ENCODE measurements around the gene DAO. TPM values are rescaled to one million over a fixed set of nuclear protein-coding genes. Genes with fewer than 3 reads are reported as not detected.

The DAO gene
- total RNA-seq, 1 experiment from 2014 or later, result not detected

DNA sequence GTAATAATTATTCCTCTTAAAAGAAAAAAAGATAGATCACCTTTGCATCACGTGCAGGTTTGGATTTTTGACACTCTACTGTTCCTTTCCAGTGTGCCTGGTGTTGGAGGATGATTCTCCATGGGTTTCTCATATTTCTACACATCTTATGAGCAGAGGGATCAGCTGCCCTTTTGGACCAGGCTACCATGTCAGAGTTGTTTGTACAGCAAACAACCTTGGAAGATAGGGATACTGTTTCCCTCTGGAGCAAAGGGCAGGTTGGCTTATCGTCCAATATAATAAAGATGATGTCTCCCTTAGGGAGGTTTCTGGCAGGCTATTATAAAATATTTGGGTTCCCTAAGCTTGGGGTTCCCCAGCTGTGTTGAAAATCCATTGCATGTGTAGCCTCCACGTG, 42.1 kb downstream of the DAO start:
- H3K9me3 Mint-ChIP-seq, result peaks cover 2 to 4% of the 10 kb centered on the region in 2 experiments; a peak in 3 of 5 replicates
- H3K4me3 Mint-ChIP-seq, result no peak overlapping the region
- Histone ChIP-seq H3K23ac (ENCODE audit: insufficient read length, low read depth, low read length) (no peak overlapping the region), H3K56ac (ENCODE audit: insufficient read length, low read depth, low read length) (no peak overlapping the region), H4K20me1 (ENCODE audit: control insufficient read depth, insufficient read depth, insufficient read length) (no peaks in the 10 kb centered on the region), H3K9ac (ENCODE audit: extremely low read depth, insufficient read length, low read length) (no peak overlapping the region), H3K4ac (ENCODE audit: low read depth, low read length) (no peak overlapping the region), H2BK12ac (ENCODE audit: insufficient read length, low read depth, low read length) (no peak overlapping the region), H3K4me2 (ENCODE audit: insufficient read depth, insufficient read length, low read length) (no peak overlapping the region), H3K9me3 (ENCODE audit: control insufficient read depth, low read depth, low read length) (no peaks in the 10 kb centered on the region), H2AK5ac (ENCODE audit: insufficient read length, low read length) (no peak overlapping the region), H2BK5ac (ENCODE audit: insufficient read length, low read length) (no peak overlapping the region), H3T11ph (ENCODE audit: low read length) (no peak overlapping the region), H3K79me2 (ENCODE audit: insufficient read depth, low read length) (no peaks in the 10 kb centered on the region), H3K79me1 (ENCODE audit: insufficient read depth, low read depth, low read length, poor library complexity, severe bottlenecking) (no peaks in the 10 kb centered on the region), H3K4me1 (ENCODE audit: insufficient read depth, low read length) (no peaks in the 10 kb centered on the region), H4K91ac (ENCODE audit: insufficient read length, low read depth, low read length) (no peak overlapping the region), H4K5ac (ENCODE audit: insufficient read length, low read depth, low read length) (no peak overlapping the region), H2AFZ (ENCODE audit: low read length) (no peak overlapping the region), H3K27me3 (ENCODE audit: insufficient read depth, low read length) (no peaks in the 10 kb centered on the region), H2BK20ac (ENCODE audit: low read depth, low read length, poor library complexity, severe bottlenecking) (no peak overlapping the region), H3K23me2 (ENCODE audit: insufficient read length, low read depth, low read length, poor library complexity, severe bottlenecking) (no peaks in the 10 kb centered on the region), H3K18ac (ENCODE audit: insufficient read length, low read depth, low read length) (no peak overlapping the region), H4K8ac (replicated peaks; ENCODE audit: insufficient read length, low read depth, low read length) (no peak overlapping the region), H3K14ac (ENCODE audit: insufficient read depth, low read length) (no peak overlapping the region), H3K27ac (ENCODE audit: insufficient read length, low read depth, low read length) (no peak overlapping the region), H2BK120ac (ENCODE audit: low read depth, low read length, poor library complexity, severe bottlenecking) (no peak overlapping the region), H2BK15ac (ENCODE audit: low read depth, low read length) (no peak overlapping the region)
- TF ChIP-seq, protein P1, sequence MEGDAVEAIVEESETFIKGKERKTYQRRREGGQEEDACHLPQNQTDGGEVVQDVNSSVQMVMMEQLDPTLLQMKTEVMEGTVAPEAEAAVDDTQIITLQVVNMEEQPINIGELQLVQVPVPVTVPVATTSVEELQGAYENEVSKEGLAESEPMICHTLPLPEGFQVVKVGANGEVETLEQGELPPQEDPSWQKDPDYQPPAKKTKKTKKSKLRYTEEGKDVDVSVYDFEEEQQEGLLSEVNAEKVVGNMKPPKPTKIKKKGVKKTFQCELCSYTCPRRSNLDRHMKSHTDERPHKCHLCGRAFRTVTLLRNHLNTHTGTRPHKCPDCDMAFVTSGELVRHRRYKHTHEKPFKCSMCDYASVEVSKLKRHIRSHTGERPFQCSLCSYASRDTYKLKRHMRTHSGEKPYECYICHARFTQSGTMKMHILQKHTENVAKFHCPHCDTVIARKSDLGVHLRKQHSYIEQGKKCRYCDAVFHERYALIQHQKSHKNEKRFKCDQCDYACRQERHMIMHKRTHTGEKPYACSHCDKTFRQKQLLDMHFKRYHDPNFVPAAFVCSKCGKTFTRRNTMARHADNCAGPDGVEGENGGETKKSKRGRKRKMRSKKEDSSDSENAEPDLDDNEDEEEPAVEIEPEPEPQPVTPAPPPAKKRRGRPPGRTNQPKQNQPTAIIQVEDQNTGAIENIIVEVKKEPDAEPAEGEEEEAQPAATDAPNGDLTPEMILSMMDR (conservative IDR thresholded peaks at IDR 0.05), result no peak
- no CpG with 5 or more reads among the region's 3 CpGs for WGBS (ENCODE audit: extremely low coverage, insufficient read length, low lambda C conversion rate)
- peaks cover 0 to 2% (median 0%) of the 10 kb centered on the region in 3 experiments; a peak in 2 of 7 replicates for H3K36me3 Mint-ChIP-seq (ENCODE audit: insufficient read depth in 1 of 3, low read depth in 3 of 3)
- no peaks in the 10 kb centered on the region; a peak in 1 of 4 replicates for H3K4me1 Mint-ChIP-seq
- peaks cover 28% of the 10 kb centered on the region for H3K27me3 Mint-ChIP-seq (ENCODE audit: low read depth)
- no peak overlapping the region for H3K27ac Mint-ChIP-seq
- DNase-seq, result no peak

All from H9 (cell line).